Liver (tissue), 9 donors: ENCODE measurements around the gene DNAH1. TPM values are rescaled to one million over a fixed set of nuclear protein-coding genes. Genes with fewer than 3 reads are reported as not detected.
A peak's percentile ranks its signal among the peaks of the same experiment; 100 is the strongest.
"Not testable (repeated sequence)": the region's sequence is repeated elsewhere in the genome, so short reads cannot be mapped to it uniquely, and the experiment has no call there.

Experiments
- DNase-seq: peaks from one replicate; pipeline ENCODE4 v3.0.0-alpha.2; 2017; ENCODE audit warnings: low spot score
- H3K27ac ChIP-seq, 2 donors: one replicate each; pipeline ENCODE4 v1.7.0; 2013; ENCODE audit warnings: inconsistent platforms in 2 of 2, low read length in 2 of 2, control low read depth in 1 of 2, low read depth in 1 of 2, mild to moderate bottlenecking in 1 of 2
- H3K27me3 ChIP-seq, 4 donors: one replicate each; pipeline versions ENCODE4 v1.6.1 to v1.7.0; 2013; ENCODE audit warnings: low read length in 3 of 4, inconsistent platforms in 1 of 4, mild to moderate bottlenecking in 1 of 4, moderate library complexity in 1 of 4; ENCODE audit not compliant: control insufficient read depth in 4 of 4, insufficient read depth in 4 of 4
- H3K36me3 ChIP-seq, 4 donors: one replicate each; pipeline versions ENCODE4 v1.6.1 to v1.7.0; 2013; ENCODE audit warnings: low read length in 3 of 4, mild to moderate bottlenecking in 3 of 4, low read depth in 1 of 4, moderate library complexity in 1 of 4; ENCODE audit not compliant: control insufficient read depth in 4 of 4, insufficient read depth in 3 of 4
- H3K4me1 ChIP-seq, 4 donors: one replicate each; pipeline versions ENCODE4 v1.6.1 to v1.7.0; 2013; ENCODE audit warnings: low read length in 3 of 4, mild to moderate bottlenecking in 3 of 4, moderate library complexity in 1 of 4; ENCODE audit not compliant: control insufficient read depth in 4 of 4, insufficient read depth in 4 of 4
- H3K4me3 ChIP-seq, 3 donors: one replicate each; pipeline versions ENCODE4 v1.6.1 to v1.7.0; 2013; ENCODE audit warnings: low read length in 3 of 3, control low read depth in 1 of 3, low read depth in 1 of 3, mild to moderate bottlenecking in 1 of 3
- H3K9ac ChIP-seq, 2 donors: one replicate each; pipeline ENCODE4 v1.7.0; 2013; ENCODE audit warnings: low read length in 2 of 2, mild to moderate bottlenecking in 2 of 2, moderate library complexity in 2 of 2, control low read depth in 1 of 2, low read depth in 1 of 2
- H3K9me3 ChIP-seq, 4 donors: one replicate each; pipeline versions ENCODE4 v1.6.1 to v1.7.0; 2013; ENCODE audit warnings: low read length in 3 of 4; ENCODE audit not compliant: control insufficient read depth in 4 of 4
- EGR1 ChIP-seq, 2 donors: IDR thresholded peaks; 2 replicates each; pipeline ENCODE4 v1.6.1; 2016 to 2018; ENCODE audit warnings: antibody characterized with exemption in 2 of 2, low read depth in 2 of 2
- FOXA2 ChIP-seq: IDR thresholded peaks from 2 replicates; pipeline ENCODE4 v1.6.1; 2016; ENCODE audit warnings: antibody characterized with exemption
- GABPA ChIP-seq, 2 donors: IDR thresholded peaks in 1 of 2; conservative IDR thresholded peaks in 1 of 2; 2 replicates each; pipeline ENCODE4 v1.6.1; 2016; ENCODE audit warnings: antibody characterized with exemption in 2 of 2, mild to moderate bottlenecking in 1 of 2, moderate library complexity in 1 of 2
- HNF4A ChIP-seq, 2 donors: conservative IDR thresholded peaks; 2 replicates each; pipeline ENCODE4 v1.6.1; 2016; ENCODE audit warnings: antibody characterized with exemption in 2 of 2, mild to moderate bottlenecking in 2 of 2
- MAX ChIP-seq: IDR thresholded peaks from 2 replicates; pipeline ENCODE4 v1.6.1; 2016; ENCODE audit warnings: antibody characterized with exemption
- REST ChIP-seq: IDR thresholded peaks from 2 replicates; pipeline ENCODE4 v1.6.1; 2016; ENCODE audit warnings: antibody characterized with exemption, mild to moderate bottlenecking
- RXRA ChIP-seq, 2 donors: IDR thresholded peaks; 2 replicates each; pipeline ENCODE4 v1.6.1; 2017 to 2018; ENCODE audit warnings: antibody characterized with exemption in 2 of 2, mild to moderate bottlenecking in 1 of 2
- SP1 ChIP-seq: IDR thresholded peaks from 2 replicates; pipeline ENCODE4 v1.6.1; 2018; ENCODE audit warnings: antibody characterized with exemption, mild to moderate bottlenecking
- YY1 ChIP-seq: IDR thresholded peaks from 2 replicates; pipeline ENCODE4 v1.6.1; 2016; ENCODE audit warnings: antibody characterized with exemption, mild to moderate bottlenecking
- WGBS: extraction: QIAGEN DNeasy Blood & Tissue Kit; methylation state at CpG from one replicate; pipeline ENCODE4 v1.1.7; 2013; 5-methylcytosine and 5-hydroxymethylcytosine counted together
- polyA plus RNA-seq, 2 donors: library from polyadenylated mRNA; stranded (reverse) in 1 of 2; unstranded in 1 of 2; fragments of 200-250 nt in 1 of 2; fragments of >200 nt in 1 of 2; fragmentation: Nextera tagmentation in 1 of 2; extraction: Ambion mirVana in 1 of 2; gene quantifications; one replicate each; pipeline versions ENCODE4 v1.2.1 to v1.2.3, GENCODE V29; 2013 to 2015
- total RNA-seq, 2 donors: library from RNA; depleted of rRNA; stranded (reverse); fragments of >200 nt; gene quantifications; one replicate each; pipeline ENCODE4 v1.2.3, GENCODE V29; 2014
- donor health status: healthy.
- donor health status: healthy.
- donor health status: healthy.
- donor health status: healthy.
- donor health status: healthy.

The DNAH1 gene
- total and polyA plus RNA-seq, 4 donors, result 1.5 to 6.0 (median 2.5) TPM

DNA sequence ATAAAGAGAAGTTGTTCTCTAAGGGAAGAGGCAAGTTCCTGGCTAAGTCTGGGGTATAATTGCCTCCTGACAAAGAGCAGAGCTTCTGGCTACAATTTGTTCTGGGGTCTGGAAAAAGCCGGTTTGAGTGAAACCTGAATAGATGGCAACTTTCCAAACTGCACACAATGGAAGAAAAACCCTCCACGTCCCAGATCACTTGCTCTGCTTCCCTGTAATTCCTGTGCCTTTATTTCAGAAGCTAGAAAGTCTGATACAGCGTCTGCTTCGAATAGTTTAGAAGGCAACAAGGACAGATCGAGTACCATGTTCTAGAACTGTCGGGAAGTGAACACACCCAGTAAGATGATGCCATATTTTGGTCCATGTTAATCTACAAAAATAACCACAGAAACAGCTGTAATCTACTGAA, 36.1 kb upstream of the DNAH1 start (continued):
- TF ChIP-seq REST (no peak), YY1 (no peak), FOXA2 (no peak)

DNA sequence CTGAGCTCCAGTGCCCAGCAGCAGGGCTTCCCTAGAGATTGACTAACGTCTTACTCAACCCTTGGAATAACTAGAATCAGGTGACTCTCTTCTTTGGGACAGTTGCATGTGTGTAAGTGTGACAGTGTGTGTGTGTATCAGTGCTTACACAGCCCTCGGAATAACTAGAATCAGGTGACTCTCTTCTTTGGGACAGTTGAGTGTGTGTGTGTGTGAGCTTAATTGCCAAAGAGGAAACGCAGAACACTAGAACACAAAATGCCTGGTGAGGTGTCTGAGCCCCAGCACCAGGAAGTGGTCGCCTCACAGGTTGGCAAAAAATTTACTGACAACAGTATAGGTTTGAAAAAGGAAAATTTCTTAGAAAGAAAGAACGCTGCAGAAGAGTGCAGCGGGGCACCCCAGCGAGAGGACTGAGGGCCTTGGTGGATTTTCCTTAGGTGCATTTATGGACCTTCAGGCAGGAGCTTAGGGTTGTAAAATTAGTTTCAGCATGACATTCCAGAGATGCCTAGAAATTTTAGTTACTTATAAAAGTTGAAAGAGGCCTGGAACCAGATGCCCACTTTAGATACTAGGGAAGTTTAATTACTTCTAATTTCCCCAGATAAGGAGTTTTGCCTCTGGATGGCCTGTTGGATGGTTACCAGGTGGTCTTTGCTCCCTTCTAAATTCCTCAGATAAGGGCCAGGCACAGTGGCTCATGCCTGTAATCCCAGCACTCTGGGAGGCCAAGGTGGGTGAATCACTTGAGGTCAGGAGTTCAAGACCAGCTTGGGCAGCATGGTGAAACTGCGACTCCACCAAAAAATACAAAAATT, 33.9 kb upstream of the DNAH1 start:
- DNase-seq, result no peak
- WGBS, result 61% methylated on average over 8 of the region's 8 CpGs
- Histone ChIP-seq H3K4me1 (peaks cover 3 to 57% (median 36%) of the 10 kb centered on the region in 4 donors), H3K4me3 (no peak overlapping the region), H3K27ac (peak overlapping the region; percentile 5 to 49), H3K36me3 (no peaks in the 10 kb centered on the region), H3K9me3 (no peaks in the 10 kb centered on the region), H3K27me3 (no peaks in the 10 kb centered on the region), H3K9ac (no peak overlapping the region)
- TF ChIP-seq YY1 (no peak), MAX (no peak), HNF4A (conservative IDR thresholded peaks at IDR 0.05) (peak; percentile 27 to 51), REST (no peak), RXRA (IDR thresholded peaks at IDR 0.05) (peak in 1 of 2 donors; percentile 17), GABPA (IDR thresholded peaks at IDR 0.05 in 1 of 2, conservative IDR thresholded peaks at IDR 0.05 in 1 of 2) (no peak), SP1 (no peak), EGR1 (IDR thresholded peaks at IDR 0.05; ENCODE audit: low read depth in 2 of 2) (no peak)

GRCh38 chr3:52283306-52283705, 32.8 kb upstream of the DNAH1 start:
- no peaks in the 10 kb centered on the region for H3K27me3 ChIP-seq
- peak overlapping the region; percentile 14 to 70 for H3K27ac ChIP-seq
- H3K9ac ChIP-seq, result no peak overlapping the region
- 53% methylated on average over 1 of the region's 1 CpG for WGBS
- DNase-seq, result no peak
- H3K9me3 ChIP-seq, result no peaks in the 10 kb centered on the region
- no peaks in the 10 kb centered on the region for H3K36me3 ChIP-seq
- peaks cover 3 to 59% (median 36%) of the 10 kb centered on the region in 4 donors for H3K4me1 ChIP-seq
- TF ChIP-seq REST (peak; percentile 28), MAX (no peak)
- no peak overlapping the region for H3K4me3 ChIP-seq

GRCh38 chr3:52284051-52284450, 32.1 kb upstream of the DNAH1 start:
- H3K27me3 ChIP-seq, H3K36me3 ChIP-seq, H3K4me3 ChIP-seq, H3K27ac ChIP-seq, H3K9ac ChIP-seq, H3K9me3 ChIP-seq, DNase-seq: not testable (repeated sequence)
- 88% methylated on average over 4 of the region's 4 CpGs for WGBS
- peaks cover 8 to 66% (median 43%) of the 10 kb centered on the region in 4 donors for H3K4me1 ChIP-seq
